HTERT RPE-1 (cell line): ENCODE measurements around the gene CDK5RAP1.
"Not testable (repeated sequence)": the region's sequence is repeated elsewhere in the genome, so short reads cannot be mapped to it uniquely, and the experiment has no call there.

Source experiments
- in situ Hi-C: fragments of 300-500 bp; cut with MboI; formaldehyde crosslinking; loops from 4 replicates; pipeline ENCODE4 v1.14.3; 2020; ENCODE audit warnings: low sequenced_read_pairs

Gene CDK5RAP1, protein sequence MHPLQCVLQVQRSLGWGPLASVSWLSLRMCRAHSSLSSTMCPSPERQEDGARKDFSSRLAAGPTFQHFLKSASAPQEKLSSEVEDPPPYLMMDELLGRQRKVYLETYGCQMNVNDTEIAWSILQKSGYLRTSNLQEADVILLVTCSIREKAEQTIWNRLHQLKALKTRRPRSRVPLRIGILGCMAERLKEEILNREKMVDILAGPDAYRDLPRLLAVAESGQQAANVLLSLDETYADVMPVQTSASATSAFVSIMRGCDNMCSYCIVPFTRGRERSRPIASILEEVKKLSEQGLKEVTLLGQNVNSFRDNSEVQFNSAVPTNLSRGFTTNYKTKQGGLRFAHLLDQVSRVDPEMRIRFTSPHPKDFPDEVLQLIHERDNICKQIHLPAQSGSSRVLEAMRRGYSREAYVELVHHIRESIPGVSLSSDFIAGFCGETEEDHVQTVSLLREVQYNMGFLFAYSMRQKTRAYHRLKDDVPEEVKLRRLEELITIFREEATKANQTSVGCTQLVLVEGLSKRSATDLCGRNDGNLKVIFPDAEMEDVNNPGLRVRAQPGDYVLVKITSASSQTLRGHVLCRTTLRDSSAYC

GRCh38 chr20:33401184-33401920 lies at the start of gene CDK5RAP1:
Gene CDK5RAP1 (minus strand): TSS chr20:33401519. CDS start chr20:33397064, 4,455 bp downstream.
- in situ Hi-C loops: no loop called here

DNA sequence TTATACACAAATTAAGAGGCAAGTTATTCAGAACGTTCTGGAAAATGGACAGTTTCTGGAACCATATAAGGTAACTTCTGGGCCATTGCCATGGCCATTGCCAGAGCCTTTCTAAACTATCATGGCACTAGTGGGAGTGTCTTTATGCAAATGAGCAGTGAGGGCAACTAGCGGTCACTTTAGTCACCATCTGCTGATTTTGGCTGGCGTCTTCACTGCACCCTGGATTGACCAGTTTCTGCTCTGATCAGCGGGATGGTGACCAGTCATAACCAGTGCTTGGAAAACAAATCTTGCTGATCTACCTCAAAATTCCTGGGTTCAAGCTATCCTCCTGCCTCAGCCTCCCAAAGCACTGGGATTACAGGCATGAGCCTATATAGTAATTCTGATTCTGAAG lies 49.5 kb upstream of the CDK5RAP1 start:
- in situ Hi-C loops: no loop called here

GRCh38 chr20:33445881-33446625 lies 44.7 kb upstream of the CDK5RAP1 start:
- in situ Hi-C loops: no loop called here

GRCh38 chr20:33444797-33445560 lies 43.7 kb upstream of the CDK5RAP1 start:
- in situ Hi-C loops: no loop called here

GRCh38 chr20:33443512-33444239 lies 42.4 kb upstream of the CDK5RAP1 start, which contains the start of gene SNTA1:
Gene SNTA1 (minus strand): TSS chr20:33443763. CDS start chr20:33443620, 143 bp downstream.
- in situ Hi-C loops: no loop called here

DNA sequence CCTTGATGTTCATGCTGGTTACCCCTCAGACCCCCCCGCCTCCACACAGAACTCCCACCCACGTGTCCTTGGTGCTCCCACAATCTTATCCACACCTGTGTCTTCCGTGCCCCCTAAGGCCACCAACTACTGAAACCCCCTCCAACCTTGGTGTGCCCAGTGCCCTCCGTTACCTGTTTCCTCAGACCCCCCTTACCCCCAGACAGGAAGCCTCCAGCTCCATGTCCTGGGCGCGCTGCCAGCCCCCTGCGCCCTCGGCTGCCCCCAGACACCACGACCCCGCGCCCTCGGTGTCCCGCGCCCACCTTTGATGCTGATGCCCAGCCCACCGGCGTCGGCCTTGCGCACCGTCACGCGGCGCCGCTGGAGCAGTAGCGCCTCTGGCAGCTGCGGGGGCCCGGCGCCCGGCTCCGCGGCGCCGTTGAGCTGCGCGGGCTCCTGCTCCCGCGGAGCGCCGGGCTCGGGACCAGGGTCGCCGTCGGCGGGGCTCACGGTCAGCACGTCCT lies 41.7 kb upstream of the CDK5RAP1 start:
- in situ Hi-C loops: no loop called here

- in situ Hi-C loops: no loop called here
These were observed 41.1 kb upstream of the CDK5RAP1 start for GRCh38 chr20:33442136-33443005.

GRCh38 chr20:33441142-33441955 lies 40.0 kb upstream of the CDK5RAP1 start:
- in situ Hi-C loops: no loop called here

DNA sequence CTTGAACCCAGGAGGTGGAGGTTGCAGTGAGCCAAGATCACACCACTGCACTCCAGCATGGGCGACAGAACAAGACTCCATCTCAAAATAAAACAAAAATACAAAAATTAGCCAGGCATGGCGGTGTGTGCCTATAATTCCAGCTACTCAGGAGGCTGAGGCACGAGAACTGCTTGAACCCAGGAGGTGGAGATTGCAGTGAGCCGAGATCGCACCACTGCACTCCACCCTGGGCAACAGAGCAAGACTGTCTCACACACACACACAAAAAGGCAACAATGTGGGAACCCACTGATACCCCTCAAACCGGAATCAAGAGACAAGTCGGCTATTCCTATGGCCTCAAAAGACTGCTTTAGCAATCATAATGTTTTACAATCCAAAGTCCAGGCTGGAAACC lies 39.2 kb upstream of the CDK5RAP1 start:
- in situ Hi-C loops: not testable (repeated sequence)

- in situ Hi-C loops: no loop called here
These were observed 37.2 kb upstream of the CDK5RAP1 start for GRCh38 chr20:33438481-33438880.

DNA sequence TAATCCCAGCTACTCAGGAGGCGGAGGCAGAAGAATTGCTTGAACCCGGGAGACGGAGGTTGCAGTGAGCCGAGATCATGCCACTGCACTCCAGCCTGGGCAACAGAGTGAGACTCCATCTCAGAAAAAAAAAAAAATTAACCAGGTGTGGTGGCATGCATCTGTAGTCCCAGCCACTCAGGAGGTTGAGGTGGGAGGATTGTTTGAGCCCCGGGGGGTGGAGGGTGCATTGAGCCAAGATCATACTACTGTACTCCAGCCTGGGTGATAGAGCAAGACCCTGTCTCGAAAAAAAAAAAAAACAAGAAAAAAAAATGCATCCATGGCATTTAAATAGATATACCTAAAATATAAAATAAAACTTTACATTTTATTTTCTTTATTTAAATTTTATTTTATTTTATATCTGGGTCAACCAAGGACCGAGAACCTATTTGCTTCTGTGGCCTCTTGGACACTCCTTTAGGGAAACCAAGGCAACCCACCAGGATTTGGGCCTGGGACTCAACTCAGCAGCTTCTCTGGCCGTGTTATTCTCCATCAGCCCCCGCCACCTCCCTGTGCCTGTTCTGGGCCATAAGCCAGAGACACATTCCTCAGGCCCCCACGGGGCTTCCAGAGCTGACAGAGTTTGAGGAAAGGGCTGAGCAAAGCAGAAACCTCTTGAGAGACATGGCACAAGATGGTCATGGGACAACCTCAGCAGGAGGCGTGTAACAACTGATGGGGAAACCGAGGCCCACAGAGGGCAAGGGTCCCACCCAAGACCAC lies 36.0 kb upstream of the CDK5RAP1 start:
- in situ Hi-C loops: no loop called here

- in situ Hi-C loops: no loop called here
These were observed 33.1 kb upstream of the CDK5RAP1 start for GRCh38 chr20:33434434-33434833.

DNA sequence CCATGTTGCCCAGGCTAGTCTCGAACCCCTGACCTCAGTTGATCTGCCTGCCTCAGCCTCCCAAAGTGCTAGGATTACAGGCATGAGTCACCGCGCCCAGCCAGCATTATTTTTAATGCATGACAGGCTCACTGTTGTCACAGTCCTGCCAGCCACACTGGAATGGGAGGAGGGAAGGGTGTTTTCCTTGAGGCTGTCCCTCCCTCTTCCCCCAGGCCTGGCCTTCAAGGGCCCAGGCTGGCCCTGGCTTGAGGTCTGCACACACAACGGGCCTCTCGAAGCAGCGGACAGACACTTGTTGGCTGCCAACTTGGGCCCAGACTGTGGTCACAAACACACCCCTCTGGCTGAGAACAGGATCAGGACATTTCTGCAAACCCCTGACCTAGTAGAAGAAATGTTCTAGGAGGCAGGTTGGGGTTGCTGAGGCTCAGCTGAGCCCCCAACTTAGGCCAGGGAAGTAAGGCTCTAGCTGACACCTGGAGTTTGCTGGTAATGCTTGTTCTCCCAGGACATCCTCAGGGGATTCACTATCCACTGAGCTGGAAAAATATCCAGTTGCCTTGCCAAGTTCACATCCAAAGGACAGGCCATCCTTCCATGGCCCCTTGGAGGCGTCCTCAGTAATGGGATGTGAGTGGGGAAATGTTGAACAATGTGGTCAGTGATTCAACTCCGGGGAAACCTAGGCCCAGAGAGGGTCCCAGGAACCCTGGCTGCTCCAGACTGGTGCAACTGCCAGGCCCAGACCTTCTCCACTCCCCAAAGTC lies 32.3 kb upstream of the CDK5RAP1 start:
- in situ Hi-C loops: no loop called here

- in situ Hi-C loops: no loop called here
These were observed 30.6 kb upstream of the CDK5RAP1 start for GRCh38 chr20:33431797-33432381.

DNA sequence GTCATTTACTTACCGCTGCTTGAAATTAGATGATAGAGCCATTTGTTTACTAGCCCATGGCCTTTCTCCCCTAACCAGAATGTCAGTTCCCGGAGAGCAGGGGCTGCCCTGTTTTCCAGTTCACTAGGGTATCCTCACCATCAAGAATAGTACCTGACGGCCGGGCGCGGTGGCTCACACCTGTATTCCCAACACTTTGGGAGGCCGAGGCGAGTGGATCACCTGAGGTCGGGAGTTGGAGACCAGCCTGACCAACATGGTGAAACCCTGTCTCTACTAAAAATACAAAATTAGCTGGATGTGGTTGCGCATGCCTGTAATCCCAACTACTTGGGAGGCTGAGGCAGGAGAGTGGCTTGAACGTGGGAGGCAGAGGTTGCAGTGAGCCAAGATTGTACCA lies 22.6 kb upstream of the CDK5RAP1 start:
- in situ Hi-C loops: not testable (repeated sequence)
